HG02623 (cell line): ENCODE measurements around the gene ALPK3.
"Not testable (repeated sequence)": the region's sequence is repeated elsewhere in the genome, so short reads cannot be mapped to it uniquely, and the experiment has no call there.

ENCODE experiments used
- ATAC-seq: cut with Tn5 transposase; IDR thresholded peaks from one replicate; pipeline ENCODE4 v1.9.1; 2021; ENCODE audit warnings: moderate library complexity; ENCODE audit not compliant: unreplicated experiment

ALPK3 gene

DNA sequence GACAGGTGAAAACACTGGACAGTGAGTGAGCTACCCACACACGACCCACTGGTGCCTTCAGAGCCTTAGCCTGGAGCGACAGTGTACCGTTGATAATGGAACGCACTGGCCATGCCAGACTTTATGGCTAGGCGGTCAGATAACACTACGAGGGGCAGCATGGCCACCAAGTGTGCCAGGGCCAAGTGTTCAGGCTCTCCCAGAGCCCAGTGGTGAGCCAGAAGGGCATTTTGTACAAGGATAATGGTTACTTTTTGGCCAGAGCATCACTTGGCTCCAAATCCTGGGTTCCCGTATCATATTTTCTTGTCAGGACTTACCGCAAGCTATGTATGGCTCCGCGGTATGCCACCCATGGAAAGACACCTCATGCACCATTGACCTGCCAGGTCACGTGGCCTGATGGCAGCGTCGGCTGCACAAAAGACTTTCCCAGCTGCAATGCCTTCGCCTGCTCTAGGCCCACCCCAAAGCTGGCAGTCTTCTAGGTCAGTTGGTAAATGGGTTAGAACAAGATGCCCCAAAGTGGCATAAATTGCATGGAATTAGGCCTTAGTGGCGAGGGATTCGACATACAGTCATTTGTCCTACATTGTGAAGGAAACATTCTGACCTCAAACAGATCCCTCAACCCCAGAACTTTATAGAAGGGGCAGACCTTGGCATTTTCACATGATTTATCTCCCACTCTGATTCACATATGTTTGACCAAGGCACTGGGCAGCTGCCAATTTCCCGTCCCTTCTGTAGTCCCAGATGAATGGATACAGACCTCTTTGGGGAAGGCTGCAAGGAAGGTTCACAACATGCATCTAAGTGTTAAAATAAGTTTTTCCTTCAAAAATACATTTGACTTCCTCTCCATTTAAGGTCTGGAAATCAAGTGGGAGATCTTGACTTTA lies 55.1 kb downstream of the ALPK3 start:
- ATAC-seq: no peak

DNA sequence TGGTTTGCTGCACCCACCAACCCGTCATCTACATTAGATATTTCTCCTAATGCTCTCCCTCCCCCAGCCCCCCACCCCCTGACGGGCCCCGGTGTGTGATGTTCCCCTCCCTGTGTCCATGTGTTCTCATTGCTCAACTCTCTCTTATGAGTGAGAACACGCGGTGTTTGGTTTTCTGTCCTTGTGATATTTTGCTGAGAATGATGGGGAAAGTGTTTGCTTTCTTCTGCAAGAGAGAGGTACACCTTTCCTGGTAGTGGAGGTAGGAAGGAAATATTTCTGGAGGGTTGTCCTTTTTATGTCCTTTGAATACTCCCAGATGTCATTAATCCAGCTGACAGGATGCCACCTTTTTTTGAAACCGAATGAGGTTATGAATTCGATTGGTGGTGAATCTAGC lies 56.8 kb downstream of the ALPK3 start:
- no peak for ATAC-seq

DNA sequence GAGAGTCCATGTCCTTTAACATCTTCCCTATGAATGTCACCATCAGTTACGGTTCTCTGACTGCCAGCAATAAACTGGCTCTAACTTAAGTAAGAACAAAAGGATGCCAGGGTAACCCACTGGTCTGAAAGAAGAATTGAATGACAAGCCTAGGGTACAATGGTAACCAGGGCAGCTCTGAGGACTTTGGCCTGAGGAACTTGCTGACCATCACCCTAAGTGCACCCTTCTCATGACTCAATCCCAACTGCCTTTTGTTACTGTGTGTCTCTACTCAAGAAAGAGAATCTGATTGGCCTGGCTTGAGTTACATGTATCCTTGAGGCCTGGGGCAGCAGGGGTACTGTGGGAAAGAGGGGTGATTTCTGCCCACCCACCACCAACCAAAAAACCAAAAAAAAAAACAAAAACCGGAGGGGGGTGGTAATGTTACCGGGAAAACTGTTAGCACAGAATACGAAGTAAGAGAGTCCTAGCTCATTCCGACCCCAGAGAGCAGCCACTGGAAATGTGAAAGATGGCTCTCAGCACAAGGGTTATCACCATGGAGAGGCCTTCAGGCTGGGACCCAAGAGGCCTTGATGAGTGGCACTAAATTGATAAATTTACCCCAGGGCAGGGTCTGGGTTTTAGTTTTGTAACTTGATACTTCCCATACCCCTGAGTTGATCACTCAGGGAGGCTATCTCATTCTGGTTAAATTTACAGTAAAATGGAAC lies 58.0 kb downstream of the ALPK3 start:
- ATAC-seq: no peak

DNA sequence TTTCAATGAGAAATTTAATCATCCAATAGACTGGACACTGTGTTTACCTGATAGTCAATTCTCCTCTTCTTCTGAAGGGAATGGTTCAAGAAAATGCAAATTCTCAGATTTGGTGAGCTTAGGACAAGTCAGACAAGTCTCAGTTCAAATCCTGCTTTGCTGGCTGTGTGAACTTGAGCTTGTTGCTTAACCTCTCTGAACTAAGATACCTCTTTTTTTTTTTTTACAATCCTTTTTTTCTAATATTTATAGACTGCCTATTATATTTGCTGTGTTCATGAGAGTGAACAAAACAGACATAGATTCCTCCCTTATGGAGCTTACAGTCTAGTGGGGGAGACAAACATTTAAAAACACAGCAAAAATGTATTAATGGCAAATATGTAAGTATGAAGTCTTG lies 59.1 kb downstream of the ALPK3 start:
- ATAC-seq: no peak

DNA sequence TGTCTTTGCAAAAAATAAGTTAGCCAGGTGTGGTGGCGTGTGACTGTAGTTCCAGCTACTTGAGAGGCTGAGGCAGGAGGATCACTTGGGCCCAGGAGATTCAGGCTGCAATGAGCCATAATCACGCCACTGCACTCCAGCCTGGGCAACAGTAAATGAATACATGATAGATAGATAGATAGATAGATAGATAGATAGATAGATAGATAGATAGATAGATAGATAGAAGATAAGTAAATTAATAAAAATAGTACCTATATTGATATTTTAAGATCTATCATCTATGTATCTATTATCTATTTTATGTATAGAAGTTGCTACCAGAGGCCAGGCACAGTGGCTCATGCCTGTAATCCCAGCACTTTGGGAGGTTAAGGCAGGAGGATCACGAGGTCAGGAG lies 60.5 kb downstream of the ALPK3 start:
- ATAC-seq: not testable (repeated sequence)

DNA sequence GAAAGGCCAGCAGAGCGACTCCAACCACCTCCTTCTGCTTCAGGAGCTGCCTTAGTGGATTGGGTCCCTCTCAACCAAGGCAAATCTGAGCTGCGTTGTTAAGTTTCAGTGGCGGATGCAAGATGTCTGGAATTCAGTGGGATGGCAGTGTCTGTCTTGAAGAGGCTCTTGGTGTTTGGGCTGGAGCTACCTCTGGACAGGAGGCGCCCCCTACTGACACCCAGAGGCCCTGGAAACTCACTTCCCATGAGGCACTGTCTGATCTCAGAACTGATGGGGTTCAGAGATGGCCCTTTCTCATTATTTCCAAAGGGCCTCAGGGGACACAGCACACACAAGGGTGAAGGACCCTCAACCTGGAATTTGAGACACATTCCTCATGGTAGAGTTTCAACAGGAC lies 61.3 kb downstream of the ALPK3 start:
- ATAC-seq: no peak

DNA sequence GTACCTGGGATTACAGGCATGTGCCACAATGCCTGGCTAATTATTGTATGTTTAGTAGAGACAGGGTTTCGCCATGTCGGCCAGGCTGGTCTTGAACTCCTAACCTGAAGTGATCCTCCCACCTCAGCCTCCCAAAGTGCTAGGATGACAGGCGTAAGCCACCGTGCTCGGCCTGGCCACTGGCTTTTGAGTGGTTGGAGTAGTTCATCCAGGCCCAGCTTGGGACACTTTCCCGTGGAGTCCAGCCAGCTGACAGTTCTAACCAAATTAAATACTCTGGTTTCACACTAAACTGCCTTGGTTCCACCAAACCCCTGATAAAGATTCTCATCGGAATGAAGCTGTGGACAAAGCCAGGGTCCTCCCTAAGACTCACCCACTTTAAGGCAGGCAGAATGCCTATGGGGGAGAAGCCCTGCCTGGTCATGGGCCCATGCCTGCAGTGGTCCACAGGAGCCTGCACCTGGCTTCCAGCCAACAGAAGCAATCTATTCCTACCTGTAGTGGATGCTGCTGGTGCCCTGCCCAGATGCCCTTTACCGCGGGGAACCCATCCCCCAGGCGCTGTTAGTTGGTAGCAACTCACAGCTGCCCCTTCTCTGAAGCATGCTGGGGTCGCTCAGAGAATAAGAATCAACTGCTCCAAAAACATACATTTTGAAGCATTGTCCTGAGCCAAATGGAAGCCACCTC lies 62.1 kb downstream of the ALPK3 start:
- no peak for ATAC-seq

DNA sequence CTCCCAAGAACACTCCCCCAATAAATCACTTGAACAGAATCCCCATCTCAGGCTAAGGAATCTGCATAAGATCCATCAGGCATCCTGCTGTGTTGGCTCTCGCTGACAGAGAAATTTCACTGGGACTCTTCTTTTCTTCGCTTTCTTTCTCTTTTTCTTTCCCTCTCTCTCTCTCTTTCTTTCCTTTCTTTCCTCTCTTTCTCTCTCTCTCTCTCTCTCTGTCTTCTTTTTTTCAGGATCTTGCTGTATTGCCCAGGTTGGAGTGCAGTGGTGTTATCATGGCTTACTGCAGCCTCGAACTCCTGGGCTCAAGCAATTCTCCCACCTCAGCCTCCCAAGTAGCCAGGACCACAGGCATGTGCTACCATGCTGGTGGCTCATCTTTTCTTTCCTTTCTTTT lies 62.9 kb downstream of the ALPK3 start:
- no peak for ATAC-seq

DNA sequence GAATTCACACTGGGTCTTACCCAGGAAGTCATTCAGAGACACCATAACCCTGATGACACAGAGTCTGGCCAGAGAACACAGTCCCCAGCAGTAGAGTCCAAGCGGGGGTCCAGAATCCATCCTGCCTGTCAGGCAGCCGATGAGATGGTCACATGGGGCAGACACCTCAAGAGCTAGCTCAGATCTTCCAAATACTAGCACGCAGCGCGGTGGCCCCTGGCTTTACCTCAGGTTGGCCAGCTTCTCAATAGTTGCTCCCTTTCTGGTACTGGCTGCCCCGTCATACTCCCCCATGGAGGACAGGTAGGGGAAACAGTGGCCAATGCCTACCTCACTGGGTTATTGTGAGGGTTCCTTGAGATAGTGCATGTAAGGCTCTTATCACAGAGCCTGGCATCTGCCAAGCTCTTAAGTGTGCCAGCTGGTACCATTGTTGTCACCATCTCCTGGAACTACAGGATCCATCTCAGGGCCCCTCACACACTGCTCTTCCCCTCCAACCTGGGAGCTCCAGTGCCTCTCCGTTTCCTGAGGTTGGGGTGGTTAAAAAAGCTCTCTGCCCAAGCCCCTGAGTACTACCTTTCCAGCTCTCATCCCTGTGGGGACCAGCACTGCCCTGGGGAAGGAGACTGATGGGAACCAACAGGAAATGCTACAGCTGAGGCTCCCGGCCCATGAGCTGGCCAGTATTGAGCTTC lies 63.8 kb downstream of the ALPK3 start:
- no peak for ATAC-seq

DNA sequence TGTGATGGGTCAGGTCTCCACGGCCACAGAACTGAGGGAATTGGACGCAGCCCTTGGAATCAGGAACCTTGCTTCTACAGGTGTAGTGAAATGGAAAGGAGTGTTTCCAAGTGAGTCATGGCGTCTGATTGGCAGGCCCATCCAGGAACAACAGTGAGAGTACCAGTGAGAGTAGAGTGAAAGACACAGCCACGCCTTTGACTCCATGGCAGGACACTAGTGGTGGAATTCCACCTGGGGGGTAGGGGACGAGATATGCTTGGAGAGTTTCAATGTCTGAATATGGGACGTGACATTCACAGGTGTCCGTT lies 64.3 kb downstream of the ALPK3 start:
- ATAC-seq: no peak

DNA sequence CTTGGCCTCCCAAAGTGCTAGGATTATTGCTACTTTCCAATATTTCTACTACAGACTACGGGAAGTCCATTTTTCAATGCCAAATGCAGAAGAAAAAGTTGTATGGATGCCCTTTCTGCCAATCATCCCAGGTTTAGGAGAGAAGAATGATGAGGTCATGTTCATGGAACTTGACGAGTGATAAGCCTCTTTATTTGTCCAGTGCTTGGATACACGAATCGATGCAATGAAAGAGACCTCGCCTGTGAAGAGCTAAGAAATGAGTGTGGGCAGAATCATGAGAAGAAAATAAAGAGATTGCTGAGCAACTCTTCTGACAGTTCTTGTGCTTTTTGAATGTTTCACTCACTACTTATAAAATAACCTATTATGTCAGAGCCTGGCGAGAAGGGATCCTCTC lies 66.3 kb downstream of the ALPK3 start:
- no peak for ATAC-seq

DNA sequence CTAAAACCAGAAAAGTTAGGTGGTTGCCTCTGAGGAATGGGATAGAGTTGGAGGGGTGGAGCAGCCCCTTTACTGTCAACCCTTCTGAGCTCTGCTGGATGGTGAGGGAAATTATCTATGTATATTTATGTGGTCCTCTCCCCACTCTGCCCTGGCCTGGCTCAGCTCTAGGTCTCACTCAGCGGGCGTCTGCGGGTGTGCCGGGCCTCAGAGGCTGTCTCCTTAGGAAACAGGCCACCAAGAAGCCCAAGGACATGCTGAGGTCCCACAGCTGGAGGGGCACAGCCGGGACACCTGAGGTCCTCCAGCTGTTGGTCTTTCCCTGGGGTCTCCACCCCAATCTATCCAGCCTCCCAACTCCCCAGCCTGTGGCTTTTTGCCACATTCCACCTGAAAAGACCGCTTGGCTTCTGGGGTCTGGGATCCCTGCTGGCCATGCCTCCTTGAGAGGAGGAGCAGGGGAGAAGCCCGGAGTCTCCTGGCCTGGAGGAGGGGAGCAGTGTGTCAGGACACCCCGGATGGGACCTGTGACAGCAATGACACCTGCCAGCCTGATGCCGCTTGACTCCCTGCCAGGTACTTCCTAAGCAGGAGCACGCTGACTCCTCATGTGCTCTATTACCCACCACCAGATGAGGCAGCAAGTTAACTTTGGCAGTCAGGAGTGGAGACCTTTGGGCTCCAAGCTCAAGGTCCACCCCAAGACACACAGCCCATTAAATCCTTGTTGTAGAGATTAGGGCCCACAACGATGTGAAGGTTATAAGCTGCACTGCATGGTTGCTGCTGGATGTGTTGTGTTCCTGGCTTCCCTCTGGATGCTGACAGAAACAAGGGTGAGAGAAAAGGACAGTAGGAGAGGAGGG lies 67.0 kb downstream of the ALPK3 start, which contains the start of gene SLC28A1:
Gene SLC28A1 (plus strand): TSS at position 747 of the 866 bp plus-strand sequence. CDS start 3,099 bp downstream, outside the sequence.
- ATAC-seq: no peak

DNA sequence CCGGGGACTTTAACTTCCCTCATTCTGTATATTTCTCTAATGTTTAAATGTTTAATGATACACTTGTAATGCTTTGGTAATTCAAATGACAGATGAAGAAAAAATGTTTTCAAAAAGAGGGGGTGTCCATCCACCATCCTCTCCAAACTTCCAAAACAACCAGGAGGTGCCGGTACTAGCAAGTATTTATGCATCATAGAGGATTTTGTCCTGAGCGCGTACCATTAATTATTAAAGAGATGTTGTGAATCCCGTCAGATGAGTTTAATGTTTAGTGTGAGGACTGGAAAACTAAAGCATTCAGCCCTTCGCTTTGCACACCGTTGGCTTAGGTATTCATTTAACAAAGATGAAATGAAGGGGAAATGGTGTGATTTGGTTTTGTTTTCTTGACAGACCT lies 68.6 kb downstream of the ALPK3 start:
- no peak for ATAC-seq

DNA sequence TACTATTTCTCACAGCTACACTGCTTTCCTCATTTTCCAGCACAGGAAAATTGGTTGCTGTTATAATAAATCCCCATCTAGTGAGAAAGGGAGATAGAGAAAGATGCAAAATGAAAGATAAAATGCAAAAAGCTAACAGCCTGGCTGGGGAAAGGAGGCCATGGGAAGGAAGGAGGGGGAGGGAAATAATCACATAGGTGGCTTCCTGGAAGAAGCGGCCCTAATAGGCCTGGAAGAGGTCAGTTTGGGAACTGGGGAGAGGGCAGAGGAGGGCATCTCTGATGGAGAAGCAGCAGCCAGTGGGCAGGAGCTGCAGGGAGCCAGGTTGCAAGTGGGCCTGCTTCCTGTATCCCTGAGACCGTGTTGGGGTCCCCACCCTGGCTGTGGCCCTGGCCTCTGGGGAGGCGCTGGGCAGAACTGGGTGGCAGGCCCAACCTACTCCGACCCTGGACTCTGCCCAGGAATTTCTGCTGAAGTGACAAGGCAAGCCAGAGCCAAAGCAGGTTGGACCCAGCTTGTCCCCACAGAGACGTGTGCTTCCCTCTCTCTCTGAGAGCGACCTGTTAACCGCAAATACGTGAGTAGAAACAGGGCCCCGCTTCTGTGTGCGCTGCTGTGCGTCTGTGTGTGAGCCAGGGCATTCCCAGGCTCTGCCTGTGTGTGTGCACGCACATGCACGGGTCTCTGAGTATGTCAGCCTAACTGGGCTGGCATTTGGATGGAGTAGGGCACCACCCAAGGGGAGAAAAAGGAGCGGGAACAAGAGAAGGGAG lies 69.2 kb downstream of the ALPK3 start:
- no peak for ATAC-seq

DNA sequence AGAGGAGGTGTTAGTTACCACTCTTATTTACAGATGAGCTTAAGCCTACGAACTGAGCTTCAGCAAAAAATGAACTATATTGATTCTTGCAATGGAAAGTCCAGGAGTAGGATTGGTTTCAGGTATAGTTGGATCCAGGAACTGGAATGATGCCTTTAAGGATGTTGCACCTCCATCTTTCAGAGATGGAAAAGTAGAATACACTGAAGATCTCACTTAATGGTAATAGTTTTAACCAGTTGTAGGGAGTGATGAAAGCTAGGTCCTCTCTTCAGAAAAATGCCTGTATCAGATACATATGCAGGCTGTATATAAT lies 69.8 kb downstream of the ALPK3 start:
- ATAC-seq: no peak

DNA sequence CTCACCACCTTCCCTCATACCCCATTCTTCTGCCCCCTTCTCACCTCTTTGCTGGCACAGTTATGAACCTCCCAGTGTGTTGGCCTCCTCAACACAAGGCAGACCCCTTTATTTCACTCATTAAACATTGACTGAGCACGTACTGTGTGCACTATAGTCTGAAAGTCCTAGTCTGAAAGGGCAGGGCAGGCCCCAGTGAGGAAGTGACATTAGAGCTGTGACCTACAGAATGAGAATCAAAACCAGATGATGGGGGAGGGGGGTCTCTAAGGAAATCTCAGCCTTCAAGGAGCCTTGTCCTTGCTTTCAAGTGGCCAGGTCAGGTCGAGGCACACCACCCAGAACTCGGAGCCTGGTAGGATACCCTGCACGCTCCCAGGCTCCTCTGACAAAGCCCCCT lies 70.8 kb downstream of the ALPK3 start:
- no peak for ATAC-seq

DNA sequence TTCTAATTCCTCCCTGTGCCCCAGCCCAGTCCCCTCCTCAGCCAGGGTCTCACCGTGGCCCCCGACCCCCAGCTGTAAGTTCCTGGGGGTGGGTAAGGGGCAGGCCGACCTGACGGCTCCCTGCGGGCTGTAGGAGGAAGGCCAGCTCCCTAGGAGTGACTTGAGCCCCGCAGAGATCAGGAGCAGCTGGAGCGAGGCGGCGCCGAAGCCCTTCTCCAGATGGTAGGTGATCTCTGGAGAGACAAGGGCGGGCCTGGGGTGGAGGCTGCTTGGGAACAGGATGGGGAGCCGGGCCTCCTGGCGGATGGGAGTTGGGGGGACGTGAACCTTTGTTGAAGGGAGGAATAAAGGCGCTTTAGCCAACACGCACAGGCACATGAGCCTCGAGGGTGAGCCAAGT lies 71.5 kb downstream of the ALPK3 start:
- no peak for ATAC-seq

DNA sequence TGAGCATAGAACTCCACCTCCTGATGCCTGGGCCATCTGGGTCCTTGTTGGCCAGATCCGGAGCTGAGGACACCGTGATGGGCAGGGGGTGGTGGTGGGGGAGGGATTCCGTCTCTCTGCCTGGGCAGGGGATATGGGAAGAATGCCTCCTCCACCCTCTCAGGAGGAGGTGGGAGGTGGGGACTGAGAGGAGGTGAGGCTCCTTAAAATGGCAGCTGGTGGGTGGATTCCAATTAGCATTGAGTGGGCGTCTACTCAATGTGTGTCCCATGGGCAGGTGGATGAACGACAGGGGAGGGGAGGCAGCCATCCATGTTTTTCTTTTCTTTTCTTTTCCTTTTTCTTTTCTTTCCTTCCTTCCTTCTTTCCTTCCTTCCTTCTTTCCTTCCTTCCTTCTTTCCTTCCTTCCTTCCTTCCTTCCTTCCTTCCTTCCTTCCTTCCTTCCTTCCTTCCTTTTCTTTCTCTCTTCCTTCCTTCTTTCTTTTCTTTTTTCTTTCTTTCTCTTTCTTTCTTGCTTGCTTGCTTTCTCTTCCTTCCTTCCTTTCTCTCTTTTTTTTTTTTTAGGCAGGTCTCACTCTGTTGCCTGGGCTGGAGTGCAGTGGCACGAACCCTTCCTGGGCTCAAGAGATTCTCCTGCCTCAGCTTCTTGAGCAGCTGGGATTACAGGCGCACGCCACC lies 72.3 kb downstream of the ALPK3 start:
- ATAC-seq: no peak

DNA sequence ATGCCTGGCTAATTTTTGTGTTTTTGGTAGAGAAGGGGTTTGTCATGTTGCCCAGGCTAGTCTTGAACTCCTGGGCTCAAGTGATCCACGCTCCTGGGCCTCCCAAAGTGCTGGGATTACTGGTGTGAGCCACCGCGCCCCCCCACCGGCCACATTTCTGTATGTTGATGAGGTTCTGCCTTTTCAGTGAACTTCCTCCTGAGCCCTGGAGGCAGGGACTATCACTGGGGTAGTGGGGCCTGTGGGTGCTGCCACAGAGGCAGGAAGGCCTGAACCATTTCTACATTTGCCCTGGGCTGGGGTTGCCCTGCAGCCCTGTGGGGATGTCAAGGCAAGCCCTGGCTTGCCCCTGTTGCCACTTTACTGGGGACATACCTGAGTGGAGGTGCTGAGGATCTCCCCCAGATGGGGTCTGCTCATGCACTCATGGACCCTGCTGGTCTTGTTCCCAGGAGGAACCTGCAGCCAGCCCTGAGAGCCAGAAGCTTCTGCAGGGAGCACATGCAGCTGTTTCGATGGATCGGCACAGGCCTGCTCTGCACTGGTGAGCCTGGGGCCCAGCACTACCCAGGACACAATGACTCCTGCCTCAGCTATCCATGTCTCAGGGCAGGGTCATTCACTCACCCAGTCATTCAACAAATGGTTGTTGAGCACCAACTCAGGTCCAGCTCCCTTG lies 73.0 kb downstream of the ALPK3 start:
- no peak for ATAC-seq
